Stimulated activated CD8-positive, alpha-beta memory T cell treated with anti-CD3 and anti-CD28 coated beads, Interleukin-15, amount 100 ng/mL, for 1 hour (primary cell): ENCODE results near the gene C1R.

ENCODE experiments used
- DNase-seq: peaks from one replicate; pipeline ENCODE4 v3.0.0-alpha.2; 2020; ENCODE audit warnings: low read depth

C1R gene

DNA sequence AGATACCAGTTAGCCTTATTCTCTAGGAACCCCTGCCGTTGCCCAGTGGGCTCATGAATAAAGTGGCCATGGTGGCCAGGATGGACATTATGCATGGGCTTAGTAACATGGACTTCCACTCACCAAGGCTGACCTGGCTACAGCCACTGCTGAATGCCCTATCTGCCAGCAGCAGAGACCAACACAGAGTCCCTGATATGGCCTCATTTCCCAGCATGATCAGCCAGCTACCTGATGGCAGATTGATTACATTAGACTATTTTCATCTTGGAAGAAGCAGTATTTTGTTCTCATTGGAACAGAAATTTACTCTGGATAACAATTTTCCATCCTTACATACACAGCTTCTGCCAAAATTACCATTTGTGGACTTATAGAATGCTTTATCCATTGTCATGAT is 57.8 kb downstream of the C1R start:
- DNase-seq, result no peak

GRCh38 chr12:7032990-7033389 is 59.3 kb downstream of the C1R start:
- no peak for DNase-seq

DNA sequence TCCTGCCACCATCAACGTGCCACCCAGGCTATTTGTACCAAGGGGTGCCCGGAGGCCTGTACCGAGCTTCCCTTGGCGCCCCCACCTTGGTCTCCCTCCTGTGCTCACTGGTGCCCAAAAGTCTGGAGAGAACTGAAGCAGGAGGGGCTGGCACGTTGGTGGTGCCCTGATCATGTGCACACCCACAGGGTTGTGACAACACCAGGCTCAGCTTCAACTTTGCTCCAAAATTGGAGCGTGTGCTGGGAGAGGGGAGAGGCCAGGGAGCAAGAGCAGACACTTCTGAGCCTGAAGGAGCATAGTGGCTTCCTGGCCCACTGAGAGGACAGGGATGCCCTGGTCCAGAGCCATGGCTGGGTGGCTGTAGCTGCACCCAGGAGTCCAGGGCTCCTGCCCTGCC is 60.9 kb downstream of the C1R start:
- no peak for DNase-seq
